SK-N-MC (cell line): ENCODE measurements around the gene SYNGR1.
"Not testable (repeated sequence)": the region's sequence is repeated elsewhere in the genome, so short reads cannot be mapped to it uniquely, and the experiment has no call there.

ENCODE experiments used
- DNase-seq: peaks from one replicate; pipeline ENCODE4 v3.0.0-alpha.2; 2011; ENCODE audit warnings: low read depth, low spot score
- H3K27ac ChIP-seq: fragments of 200-600 bp; sonication (generic); 2 replicates; pipeline ENCODE4 v1.5.1; 2016; ENCODE audit warnings: mixed run types
- H3K36me3 ChIP-seq: fragments of 200-600 bp; sonication (generic); 2 replicates; pipeline ENCODE4 v1.6.1; 2017; ENCODE audit warnings: antibody characterized with exemption, low read length, mixed read lengths; ENCODE audit not compliant: insufficient read depth
- H3K4me3 ChIP-seq: fragments of 200-600 bp; sonication (generic); 2 replicates; pipeline ENCODE4 v1.5.1; 2016
- H3K9ac ChIP-seq: fragments of 200-600 bp; sonication (generic); 2 replicates; pipeline ENCODE4 v1.8.0; 2017; ENCODE audit warnings: mixed run types, mixed read lengths; ENCODE audit not compliant: insufficient read length
- H3K9me3 ChIP-seq: fragments of 200-600 bp; sonication (generic); 2 replicates; pipeline ENCODE4 v1.6.1; 2017; ENCODE audit warnings: low read depth, mild to moderate bottlenecking, antibody characterized with exemption, low read length, moderate library complexity, mixed read lengths
- EZH2 ChIP-seq: fragments of 200-600 bp; sonication (generic); IDR thresholded peaks from one replicate; pipeline ENCODE4 v1.6.1; 2017; ENCODE audit warnings: antibody characterized with exemption
- FOXP2 ChIP-seq: optimal IDR thresholded peaks from 2 replicates; pipeline ENCODE3; 2011; ENCODE audit warnings: mild to moderate bottlenecking, moderate library complexity; ENCODE audit not compliant: insufficient read depth; ENCODE audit errors: extremely low read length, control extremely low read depth
- POLR2AphosphoS5 ChIP-seq: IDR thresholded peaks from 2 replicates; pipeline ENCODE4 v1.6.1; 2012; ENCODE audit warnings: mild to moderate bottlenecking, low read depth, low read length, borderline replicate concordance

SYNGR1 gene

DNA sequence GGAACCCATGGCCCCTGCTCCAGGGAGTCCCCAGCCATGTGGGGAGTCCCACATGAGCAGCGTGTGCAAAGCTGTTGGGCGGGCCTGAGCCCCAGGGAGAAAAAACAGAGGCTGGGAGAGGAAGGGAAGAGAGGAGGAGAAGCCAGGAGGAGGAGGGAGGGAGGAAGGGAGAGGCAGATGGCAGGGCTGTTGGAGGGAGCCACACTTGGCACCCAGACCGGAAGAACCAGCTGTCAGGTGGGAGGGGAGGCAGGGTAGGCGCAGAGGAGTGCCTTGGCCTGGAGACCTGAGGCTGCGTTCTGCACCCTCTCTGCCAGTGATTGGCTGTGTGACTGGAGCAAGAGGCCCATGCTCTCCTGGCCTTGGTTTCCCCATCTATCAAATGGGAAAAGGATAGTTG is 6.7 kb downstream of the SYNGR1 start:
- DNase-seq, result no peak

GRCh38 chr22:39357110-39358108 is 7.6 kb downstream of the SYNGR1 start:
- not testable (repeated sequence) for H3K9me3 ChIP-seq, H3K36me3 ChIP-seq, H3K27ac ChIP-seq, DNase-seq, H3K4me3 ChIP-seq, H3K9ac ChIP-seq

More for the DNA sequence above, 6.7 kb downstream of the SYNGR1 start:
- 0 out of 2 replicates have a peak, but pooled peaks cover 4% of the 10 kb centered on the region for H3K36me3 ChIP-seq
- no peaks in the 10 kb centered on the region for H3K9me3 ChIP-seq
- TF ChIP-seq POLR2AphosphoS5, result no peak
- TF ChIP-seq FOXP2, result no peak
- no peak for TF ChIP-seq EZH2
- H3K4me3 ChIP-seq, result no peak overlapping the region
- no peak overlapping the region for H3K27ac ChIP-seq
- H3K9ac ChIP-seq, result no peak overlapping the region

- not testable (repeated sequence) for H3K9ac ChIP-seq, H3K4me3 ChIP-seq, H3K27ac ChIP-seq, H3K9me3 ChIP-seq, H3K36me3 ChIP-seq, DNase-seq
Observed at GRCh38 chr22:39358197-39358596, 8.4 kb downstream of the SYNGR1 start.

DNA sequence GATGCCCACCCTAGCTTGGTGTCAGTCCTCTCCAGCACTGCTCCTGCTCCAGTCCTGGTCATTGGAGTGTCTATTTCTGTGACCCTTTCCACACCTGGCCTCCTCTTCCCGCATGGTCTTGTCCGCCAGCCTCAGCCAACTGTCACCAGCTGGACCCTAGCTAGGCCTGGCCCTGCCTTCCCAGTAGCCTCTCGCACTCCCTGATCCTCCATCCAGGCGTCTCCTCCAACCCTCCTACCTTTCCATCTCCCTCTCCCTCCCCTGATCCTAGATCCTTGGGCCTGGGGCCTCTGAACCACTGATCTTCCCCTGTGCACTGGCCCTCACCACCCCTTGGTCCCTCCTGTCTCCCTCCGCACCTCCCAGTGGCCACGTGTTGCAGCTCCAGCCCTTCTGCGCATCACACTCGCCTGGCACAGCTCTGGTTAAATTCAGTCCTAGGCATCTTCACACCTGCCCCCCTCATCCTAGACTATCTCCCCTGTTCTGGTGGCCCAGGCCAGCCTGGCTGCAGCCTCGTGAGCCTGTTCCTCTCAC is 9.9 kb downstream of the SYNGR1 start:
- no peak for DNase-seq
- no peak overlapping the region for H3K27ac ChIP-seq
- TF ChIP-seq POLR2AphosphoS5, result no peak
- TF ChIP-seq FOXP2, result no peak
- TF ChIP-seq EZH2, result no peak
- 0 out of 2 replicates have a peak, but pooled peaks cover 4% of the 10 kb centered on the region for H3K36me3 ChIP-seq
- H3K9ac ChIP-seq, result no peak overlapping the region
- no peak overlapping the region for H3K4me3 ChIP-seq
- no peaks in the 10 kb centered on the region for H3K9me3 ChIP-seq

DNA sequence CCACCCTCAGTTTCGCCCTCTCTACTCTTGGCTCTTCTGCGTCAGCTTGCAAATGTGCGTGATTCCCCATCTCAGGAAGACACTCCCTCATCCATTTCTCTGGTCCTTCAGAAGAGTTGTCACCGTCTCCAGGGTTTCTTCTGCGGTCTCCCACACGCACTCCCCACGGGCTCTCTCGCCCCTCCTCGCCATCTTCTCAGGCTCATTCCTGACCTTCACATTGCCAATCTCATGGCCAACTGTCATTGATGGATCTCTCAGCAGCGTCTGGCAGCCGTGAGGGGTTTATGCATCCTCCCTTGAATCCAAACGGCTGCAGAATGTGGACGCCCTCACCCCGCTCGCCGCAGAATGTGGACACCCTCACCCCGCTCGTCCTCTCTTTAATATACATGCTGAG is 10.5 kb downstream of the SYNGR1 start:
- DNase-seq, result no peak
- H3K9me3 ChIP-seq, result no peaks in the 10 kb centered on the region
- H3K9ac ChIP-seq, result no peak overlapping the region
- no peak overlapping the region for H3K27ac ChIP-seq
- H3K36me3 ChIP-seq, result 0 out of 2 replicates have a peak, but pooled peaks cover 4% of the 10 kb centered on the region
- no peak for TF ChIP-seq FOXP2
- no peak for TF ChIP-seq POLR2AphosphoS5
- no peak for TF ChIP-seq EZH2
- H3K4me3 ChIP-seq, result no peak overlapping the region

DNA sequence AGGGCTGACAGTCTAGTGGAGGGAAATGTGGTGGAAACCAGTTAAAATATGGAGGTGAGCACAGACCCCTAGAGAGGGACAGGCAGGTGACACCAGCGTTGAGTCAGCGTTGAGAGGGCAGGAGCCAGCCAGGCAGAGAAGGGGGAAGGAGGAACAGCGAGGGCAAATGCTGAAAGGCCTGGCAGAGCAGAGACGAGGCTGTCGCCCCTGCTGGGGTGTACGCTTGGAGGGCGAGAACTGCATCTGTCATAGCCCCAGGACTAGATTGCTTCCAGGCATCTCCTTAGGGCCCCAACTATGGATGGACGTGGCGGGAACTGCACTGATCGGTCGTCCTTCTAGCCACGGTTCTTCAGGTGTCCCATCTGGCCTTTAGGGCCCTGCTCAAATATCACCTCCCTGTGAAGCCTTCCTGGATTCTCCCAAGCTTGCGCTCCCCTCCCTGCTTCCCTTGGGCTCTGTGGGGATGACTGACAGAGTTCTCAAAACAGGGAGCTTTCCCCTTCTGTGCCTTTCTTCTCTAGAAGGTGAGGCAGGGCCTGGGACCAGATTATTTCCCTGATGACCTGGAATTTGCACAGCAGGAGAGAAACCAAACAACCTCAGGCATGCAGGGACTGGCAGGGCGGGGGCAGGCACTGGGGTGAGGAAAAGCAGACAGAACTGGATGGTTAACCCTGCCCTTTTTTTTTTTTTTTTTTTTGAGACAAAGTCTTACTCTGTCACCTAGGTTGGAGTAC is 11.1 kb downstream of the SYNGR1 start:
- Histone ChIP-seq H3K9ac (no peak overlapping the region), H3K36me3 (0 out of 2 replicates have a peak, but pooled peaks cover 4% of the 10 kb centered on the region), H3K4me3 (no peak overlapping the region), H3K9me3 (no peaks in the 10 kb centered on the region), H3K27ac (0 out of 2 replicates have a peak overlapping the region, but pooled peaks have one; percentile 36)
- TF ChIP-seq FOXP2 (no peak), EZH2 (no peak), POLR2AphosphoS5 (no peak)
- no peak for DNase-seq

- no peak for TF ChIP-seq EZH2
- TF ChIP-seq FOXP2, result no peak
- 0 out of 2 replicates have a peak, but pooled peaks cover 4% of the 10 kb centered on the region for H3K36me3 ChIP-seq
- no peak for DNase-seq
- no peak overlapping the region for H3K9ac ChIP-seq
- no peaks in the 10 kb centered on the region for H3K9me3 ChIP-seq
- no peak overlapping the region for H3K27ac ChIP-seq
- no peak overlapping the region for H3K4me3 ChIP-seq
Observed at GRCh38 chr22:39361496-39361895, 11.7 kb downstream of the SYNGR1 start.

- Histone ChIP-seq H3K27ac (no peak overlapping the region), H3K9ac (no peak overlapping the region), H3K4me3 (no peak overlapping the region), H3K36me3 (0 out of 2 replicates have a peak, but pooled peaks cover 4% of the 10 kb centered on the region), H3K9me3 (no peaks in the 10 kb centered on the region)
- TF ChIP-seq POLR2AphosphoS5, result no peak
- TF ChIP-seq FOXP2, result no peak
- TF ChIP-seq EZH2, result no peak
- DNase-seq, result no peak
Observed at GRCh38 chr22:39362271-39362670, 12.5 kb downstream of the SYNGR1 start.

GRCh38 chr22:39362932-39363331 is 13.1 kb downstream of the SYNGR1 start:
- Histone ChIP-seq H3K27ac (no peak overlapping the region), H3K9ac (no peak overlapping the region), H3K9me3 (no peaks in the 10 kb centered on the region), H3K36me3 (0 out of 2 replicates have a peak, but pooled peaks cover 4% of the 10 kb centered on the region), H3K4me3 (no peak overlapping the region)
- no peak for TF ChIP-seq FOXP2
- DNase-seq, result no peak
